K562 (cell line): Measurements from ENCODE around the gene RFC5. TPM values are rescaled to one million over a fixed set of nuclear protein-coding genes. Genes with fewer than 3 reads are reported as not detected.

ENCODE experiments used
- ATAC-seq: fragments of 200-7000 bp; cut with Tn5 transposase; 3 replicates; pipeline ENCODE4 v1.9.1; 2020; ENCODE audit warnings: moderate library complexity
- BruUV-seq: library from RNA; stranded (reverse); fragments of 400-500 nt; replicated peaks from 2 replicates; lab custom pipeline; 2021; lab: Mats Ljungman, UMichigan
- CTCF ChIA-PET: fragments of 300-600 bp; formaldehyde crosslinking; extraction: SDS; loops from one replicate; lab custom pipeline; 2021; ENCODE audit warnings: low intra/inter-chr PET ratio; lab: Yijun Ruan, JAX
- POLR2A ChIA-PET: fragments of 300-600, 350-650 bp; sonication (Branson Sonifier 250); formaldehyde crosslinking; extraction: SDS; loops from one replicate; lab custom pipeline; 2021; ENCODE audit warnings: antibody characterized with exemption, inconsistent platforms; lab: Yijun Ruan, JAX
- DNase-seq, 4 experiments: peaks; one replicate each; pipeline versions ENCODE4 v3.0.0 to v3.0.0-alpha.2; 2011 to 2018; ENCODE audit warnings: low spot score in 3 of 4, mixed read lengths in 3 of 4; ENCODE audit errors: extremely low read depth in 1 of 4
- FAIRE-seq: peaks from 2 replicates; lab custom pipeline; 2011; peaks lifted over from hg19 to GRCh38; lab: Jason Lieb, UNC
- H2AFZ ChIP-seq: 2 replicates; pipeline ENCODE4 v1.6.0; 2011; ENCODE audit warnings: low read depth, low read length, control low read depth, inconsistent platforms
- H3K27ac ChIP-seq: fragments of 200-600 bp; 3 replicates; pipeline ENCODE4 v1.8.0; 2011; ENCODE audit warnings: low read depth, mild to moderate bottlenecking, control low read depth, inconsistent platforms, low read length, moderate library complexity, mixed read lengths; ENCODE audit errors: extremely low read depth
- H3K27me3 ChIP-seq, 2 experiments: fragments of 300-600 bp in 1 of 2; 2 replicates in 1 of 2; 3 replicates in 1 of 2; pipeline versions ENCODE4 v1.6.0 to v1.8.0; 2011; ENCODE audit warnings: inconsistent platforms in 2 of 2, low read length in 2 of 2, mild to moderate bottlenecking in 1 of 2, mixed read lengths in 1 of 2, moderate library complexity in 1 of 2; ENCODE audit not compliant: control insufficient read depth in 2 of 2, insufficient read depth in 2 of 2
- H3K36me3 ChIP-seq: fragments of 300-600 bp; 3 replicates; pipeline ENCODE4 v1.8.0; 2011; ENCODE audit warnings: mild to moderate bottlenecking, low read length, inconsistent platforms; ENCODE audit not compliant: control insufficient read depth, insufficient read depth
- H3K4me1 ChIP-seq, 2 experiments: fragments of 200-600 bp in 1 of 2; replicated peaks in 1 of 2; 2 replicates in 1 of 2; 3 replicates in 1 of 2; pipeline versions ENCODE4 v1.5.1 to v1.8.0; 2011; ENCODE audit warnings: inconsistent platforms in 2 of 2, low read length in 2 of 2, mild to moderate bottlenecking in 1 of 2, mixed read lengths in 1 of 2, moderate library complexity in 1 of 2; ENCODE audit not compliant: control insufficient read depth in 2 of 2, insufficient read depth in 2 of 2
- H3K4me2 ChIP-seq: 2 replicates; pipeline ENCODE4 v1.6.1; 2011; ENCODE audit warnings: low read length, control low read depth, inconsistent platforms, mixed read lengths; ENCODE audit not compliant: insufficient read depth
- H3K4me3 ChIP-seq: fragments of 200-600 bp; sonication (generic), shearing (Covaris generic); 2 replicates; pipeline ENCODE4 v1.5.1; 2016; ENCODE audit warnings: control low read depth, inconsistent platforms
- H3K79me2 ChIP-seq: fragments of 200-600 bp; 3 replicates; pipeline ENCODE4 v1.8.0; 2011; ENCODE audit warnings: low read length, inconsistent platforms; ENCODE audit not compliant: control insufficient read depth, insufficient read depth
- H3K9ac ChIP-seq, 2 experiments: 2 replicates each; pipeline versions ENCODE4 v1.6.0 to v1.6.1; 2011; ENCODE audit warnings: low read depth in 2 of 2, low read length in 2 of 2, control low read depth in 1 of 2, inconsistent platforms in 1 of 2, mild to moderate bottlenecking in 1 of 2, mixed read lengths in 1 of 2; ENCODE audit not compliant: insufficient read depth in 1 of 2
- H3K9me1 ChIP-seq: one replicate; pipeline ENCODE4 v1.6.0; 2011; ENCODE audit warnings: inconsistent platforms, mild to moderate bottlenecking, low read length, moderate library complexity; ENCODE audit not compliant: control insufficient read depth, insufficient read depth
- H3K9me3 ChIP-seq: replicated peaks from 2 replicates; pipeline ENCODE4 v1.5.1; 2011; ENCODE audit warnings: low read depth, low read length, inconsistent platforms; ENCODE audit not compliant: control insufficient read depth, insufficient read depth
- H4K20me1 ChIP-seq: replicated peaks from 2 replicates; pipeline ENCODE4 v1.6.1; 2011; ENCODE audit warnings: low read length, inconsistent platforms, mixed read lengths; ENCODE audit not compliant: control insufficient read depth, insufficient read depth
- ARNT ChIP-seq, 2 experiments: fragments of 450-650 bp; IDR thresholded peaks; 2 replicates each; pipeline ENCODE4 v1.6.1; 2016; ENCODE audit warnings: mild to moderate bottlenecking in 1 of 2
- DDX20 ChIP-seq: fragments of 450-650 bp; IDR thresholded peaks from 2 replicates; pipeline ENCODE4 v1.6.1; 2016; ENCODE audit warnings: missing genetic modification characterization, low read depth, mild to moderate bottlenecking, missing compliant biosample characterization, moderate library complexity
- E2F1 ChIP-seq: sonication (generic); formaldehyde crosslinking; IDR thresholded peaks from 2 replicates; pipeline ENCODE4 v1.8.1; 2023; ENCODE audit warnings: mild to moderate bottlenecking, missing genetic modification reagents, moderate library complexity
- EHMT2 ChIP-seq: fragments of 450-650 bp; IDR thresholded peaks from 2 replicates; pipeline ENCODE4 v1.6.1; 2018; ENCODE audit warnings: antibody characterized with exemption
- IRF2 ChIP-seq: sonication (generic); formaldehyde crosslinking; IDR thresholded peaks from 2 replicates; pipeline ENCODE4 v1.8.1; 2022; ENCODE audit warnings: mild to moderate bottlenecking, missing genetic modification reagents
- KHSRP ChIP-seq: fragments of 450-650 bp; IDR thresholded peaks from 2 replicates; pipeline ENCODE4 v1.6.1; 2017
- NFRKB ChIP-seq: fragments of 450-650 bp; IDR thresholded peaks from 2 replicates; pipeline ENCODE4 v1.6.1; 2016; ENCODE audit warnings: low read depth
- PHTF2 ChIP-seq: fragments of 250-450 bp; sonication (Bioruptor Pico); IDR thresholded peaks from 2 replicates; pipeline ENCODE4 v1.5.0; 2021; ENCODE audit warnings: mild to moderate bottlenecking
- SNAPC5 ChIP-seq: fragments of 250-450 bp; sonication (Bioruptor Pico); IDR thresholded peaks from 2 replicates; pipeline ENCODE4 v1.8.0; 2021; ENCODE audit warnings: moderate library complexity, mild to moderate bottlenecking, inconsistent platforms
- ZBTB1 ChIP-seq: sonication (generic); formaldehyde crosslinking; IDR thresholded peaks from 2 replicates; pipeline ENCODE4 v1.8.1; 2023; ENCODE audit warnings: missing genetic modification reagents, low read depth, mild to moderate bottlenecking, borderline replicate concordance
- ZNF445 ChIP-seq: fragments of 250-450 bp; sonication (Bioruptor Pico); IDR thresholded peaks from 2 replicates; pipeline ENCODE4 v1.4.0; 2020; ENCODE audit warnings: low read depth, mild to moderate bottlenecking, moderate library complexity
- ZNF551 ChIP-seq: fragments of 250-450 bp; sonication (Bioruptor Pico); IDR thresholded peaks from 2 replicates; pipeline ENCODE4 v1.5.0; 2021; ENCODE audit warnings: mild to moderate bottlenecking, moderate library complexity
- ZSCAN29 ChIP-seq: fragments of 450-650 bp; IDR thresholded peaks from 2 replicates; pipeline ENCODE4 v1.6.1; 2017
- WGBS: fragments of 100-300 bp; shearing (Covaris generic); methylation state at CpG from one replicate; pipeline ENCODE4 v1.1.6; 2016; ENCODE audit warnings: low coverage, mixed read lengths; ENCODE audit not compliant: insufficient coverage; ENCODE audit errors: missing lambda C conversion rate; 5-methylcytosine and 5-hydroxymethylcytosine counted together
- in situ Hi-C: fragments of 300-500 bp; cut with MboI; formaldehyde crosslinking; loops from 4 replicates; pipeline ENCODE4 v1.15.0; 2018; ENCODE audit warnings: inconsistent platforms, mixed read lengths
- intact Hi-C: fragments of 100-400 bp; cut with micrococcal nuclease; formaldehyde crosslinking; loops from 2 replicates; pipeline ENCODE4 v1.14.2; 2022
- polyA plus RNA-seq, 8 experiments: library from polyadenylated mRNA; depleted of rRNA in 4 of 8; stranded (reverse) in 5 of 8; unstranded in 3 of 8; fragments of >200 nt; fragmentation: Nextera tagmentation in 2 of 8; fragmentation: Illumina TruSeq in 1 of 8; extraction: Ambion mirVana in 2 of 8; extraction: Trizol in 1 of 8; gene quantifications; 2 replicates each; pipeline versions ENCODE4 v1.2.1 to v1.2.3, GENCODE V29; 2011 to 2014; ENCODE audit warnings: inconsistent platforms in 1 of 8, missing spikeins in 1 of 8
- total RNA-seq, 7 experiments: library from RNA; depleted of rRNA in 6 of 7; stranded (reverse); fragments of >200 nt in 6 of 7; fragmentation: Illumina TruSeq in 2 of 7; extraction: Trizol in 2 of 7; gene quantifications; 2 replicates each; pipeline versions ENCODE4 v1.2.1 to v1.2.3, GENCODE V29; 2011 to 2021; ENCODE audit warnings: low replicate concordance in 1 of 7

The RFC5 gene
- total and polyA plus RNA-seq, 9 of the 15 experiments (the other 6 are each of a cell fraction or from before 2014, with no cell fraction given), result 61.8 to 189 (median 92.9) TPM

GRCh38 chr12:118046430-118046829 is 29.9 kb downstream of the RFC5 start:
- WGBS, result 90% methylated on average over 4 of the region's 4 CpGs
- FAIRE-seq (no peak), DNase-seq (no peak), ATAC-seq (no peak)
- POLR2A ChIA-PET, result interaction anchor here (0.6 to 2.4 kb wide), 3 partner anchors 10 to 13 kb away, joined by 3 to 7 read pairs (median 5); no protein-coding TSS in a partner anchor
- no TSS peak for BruUV-seq
- no peaks in the 10 kb centered on the region for H3K27me3 ChIP-seq
- no peaks in the 10 kb centered on the region for H4K20me1 ChIP-seq
- in situ Hi-C loops (no loop called here), intact Hi-C loops (no loop called here)
- TF ChIP-seq ARNT (IDR thresholded peaks at IDR 0.05), result no peak
- TF ChIP-seq E2F1 (CRISPR knock-in tag), result no peak
- TF ChIP-seq SNAPC5 (CRISPR knock-in tag), result no peak
- TF ChIP-seq ZSCAN29, result no peak
- no peak for TF ChIP-seq ZNF445
- TF ChIP-seq KHSRP, result no peak
- TF ChIP-seq PHTF2 (CRISPR knock-in tag), result no peak
- no peak for TF ChIP-seq ZBTB1 (CRISPR knock-in tag)
- no peak for TF ChIP-seq DDX20
- no peak for TF ChIP-seq NFRKB
- no peak for TF ChIP-seq EHMT2
- TF ChIP-seq IRF2, result no peak
- no peak for TF ChIP-seq ZNF551 (CRISPR knock-in tag)
- H3K27ac ChIP-seq, result no peak overlapping the region
- no peaks in the 10 kb centered on the region for H3K4me1 ChIP-seq
- peaks cover 66% of the 10 kb centered on the region; the same call in 2 of the 3 replicates for H3K36me3 ChIP-seq
- no peaks in the 10 kb centered on the region for H3K9me3 ChIP-seq
- H3K79me2 ChIP-seq, result no peaks in the 10 kb centered on the region
- CTCF ChIA-PET, result no interaction called here
- H2AFZ ChIP-seq, result no peak overlapping the region
- peaks cover 3% of the 10 kb centered on the region for H3K9me1 ChIP-seq
- H3K4me3 ChIP-seq, result no peak overlapping the region
- no peak overlapping the region for H3K4me2 ChIP-seq
- no peak overlapping the region for H3K9ac ChIP-seq
